Neural progenitor cell (in vitro differentiated cells): ENCODE measurements around the gene GPR26. TPM values are rescaled to one million over a fixed set of nuclear protein-coding genes. Genes with fewer than 3 reads are reported as not detected.

Source experiments
- DNase-seq: peaks from one replicate; pipeline ENCODE4 v3.0.0-alpha.2; 2016; ENCODE audit warnings: low spot score
- H2AFZ ChIP-seq: fragments of 200-600 bp; sonication (generic); replicated peaks from 2 replicates; pipeline ENCODE4 v1.6.1; 2016; ENCODE audit warnings: antibody characterized with exemption
- H3F3A ChIP-seq: fragments of 200-600 bp; sonication (generic); 2 replicates; pipeline ENCODE4 v1.6.1; 2016; ENCODE audit warnings: antibody characterized with exemption, low read depth
- H3K27ac ChIP-seq: fragments of 200-600 bp; sonication (generic); 2 replicates; pipeline ENCODE4 v1.5.1; 2016; ENCODE audit warnings: mild to moderate bottlenecking
- H3K27me3 ChIP-seq: fragments of 200-600 bp; sonication (generic); 2 replicates; pipeline ENCODE4 v1.6.1; 2016; ENCODE audit warnings: mild to moderate bottlenecking, moderate library complexity
- H3K36me3 ChIP-seq: fragments of 200-600 bp; sonication (generic); 2 replicates; pipeline ENCODE4 v1.5.1; 2016
- H3K4me1 ChIP-seq: fragments of 200-600 bp; sonication (generic); 2 replicates; pipeline ENCODE4 v1.6.1; 2016; ENCODE audit warnings: mixed run types
- H3K4me2 ChIP-seq: fragments of 200-600 bp; sonication (generic); 2 replicates; pipeline ENCODE4 v1.6.1; 2016
- H3K4me3 ChIP-seq: fragments of 200-600 bp; sonication (generic); 2 replicates; pipeline ENCODE4 v1.5.1; 2016
- H3K79me2 ChIP-seq: fragments of 200-600 bp; sonication (generic); 2 replicates; pipeline ENCODE4 v1.6.1; 2016; ENCODE audit warnings: low read depth
- H3K9ac ChIP-seq: fragments of 200-600 bp; sonication (generic); 2 replicates; pipeline ENCODE4 v1.6.1; 2016
- H3K9me3 ChIP-seq: fragments of 200-600 bp; sonication (generic); 2 replicates; pipeline ENCODE4 v1.5.1; 2016; ENCODE audit warnings: low read depth
- H4K20me1 ChIP-seq: fragments of 200-600 bp; sonication (generic); 2 replicates; pipeline ENCODE4 v1.6.1; 2016; ENCODE audit warnings: low read depth
- H3K27ac Mint-ChIP-seq: 3 replicates; pipeline ENCODE4 v1.8.0; 2021; ENCODE audit warnings: mixed read lengths
- H3K27me3 Mint-ChIP-seq: 2 replicates; pipeline ENCODE4 v1.8.0; 2022; ENCODE audit warnings: low read depth, mild to moderate bottlenecking, inconsistent platforms, moderate library complexity, mixed read lengths; ENCODE audit not compliant: insufficient read depth
- H3K36me3 Mint-ChIP-seq: 3 replicates; pipeline ENCODE4 v1.8.0; 2021; ENCODE audit warnings: mixed read lengths
- H3K4me1 Mint-ChIP-seq: 3 replicates; pipeline ENCODE4 v1.8.0; 2021; ENCODE audit warnings: mixed read lengths
- H3K4me3 Mint-ChIP-seq: 3 replicates; pipeline ENCODE4 v1.8.0; 2021; ENCODE audit warnings: mild to moderate bottlenecking, moderate library complexity, mixed read lengths
- H3K9me3 Mint-ChIP-seq: 3 replicates; pipeline ENCODE4 v1.8.0; 2020; ENCODE audit warnings: mixed read lengths
- CTCF ChIP-seq: fragments of 200-600 bp; sonication (generic); IDR thresholded peaks from 2 replicates; pipeline ENCODE4 v1.5.1; 2017; ENCODE audit warnings: antibody characterized with exemption, mild to moderate bottlenecking
- EZH2 ChIP-seq: fragments of 200-600 bp; sonication (generic); IDR thresholded peaks from 2 replicates; pipeline ENCODE4 v1.6.1; 2017; ENCODE audit warnings: antibody characterized with exemption, mild to moderate bottlenecking, moderate library complexity
- EZH2phosphoT487 ChIP-seq: fragments of 200-600 bp; sonication (generic); IDR thresholded peaks from 2 replicates; pipeline ENCODE4 v1.6.1; 2017; ENCODE audit warnings: antibody characterized with exemption
- total RNA-seq: library from RNA; depleted of rRNA; stranded (reverse); fragments of >200 nt; gene quantifications from 2 replicates; pipeline ENCODE4 v1.2.3, GENCODE V29; 2015; ENCODE audit warnings: low replicate concordance

GPR26 gene
- total RNA-seq, 1 donor from 2014 or later: not detected

DNA sequence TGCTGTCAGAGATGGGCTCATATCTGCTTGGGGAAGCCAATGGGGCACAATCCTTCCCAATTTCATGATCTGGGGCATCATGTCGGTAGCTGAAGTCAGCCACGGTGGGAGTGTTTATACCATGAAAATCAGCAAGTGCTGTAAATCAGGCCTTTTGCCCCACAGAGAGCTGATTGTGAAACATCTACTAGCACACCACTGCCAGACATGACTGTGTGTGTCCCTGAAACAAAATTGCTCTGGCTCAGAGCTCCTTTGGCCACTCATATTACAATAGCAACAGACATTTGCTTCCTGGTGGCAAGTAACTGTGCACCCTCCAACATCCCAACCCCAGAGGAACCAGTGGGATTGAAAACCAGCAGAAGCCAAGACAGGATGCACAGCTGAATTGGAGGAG lies 23.7 kb downstream of the GPR26 start:
- H4K20me1 ChIP-seq: no peaks in the 10 kb centered on the region
- H2AFZ ChIP-seq: no peak overlapping the region
- no peaks in the 10 kb centered on the region for H3K79me2 ChIP-seq
- peaks cover 3% of the 10 kb centered on the region for H3K9me3 Mint-ChIP-seq
- no peaks in the 10 kb centered on the region for H3K27me3 ChIP-seq
- TF ChIP-seq EZH2: no peak
- TF ChIP-seq EZH2phosphoT487: no peak
- no peak for TF ChIP-seq CTCF
- H3K27ac Mint-ChIP-seq: no peak overlapping the region
- peaks cover 8% of the 10 kb centered on the region for H3K27me3 Mint-ChIP-seq
- no peaks in the 10 kb centered on the region for H3K4me1 Mint-ChIP-seq
- no peak overlapping the region for H3K4me3 ChIP-seq
- H3K9me3 ChIP-seq: no peaks in the 10 kb centered on the region
- no peak overlapping the region for H3K4me3 Mint-ChIP-seq
- no peak overlapping the region for H3K4me2 ChIP-seq
- DNase-seq: no peak
- no peaks in the 10 kb centered on the region for H3K4me1 ChIP-seq
- H3K9ac ChIP-seq: no peak overlapping the region
- no peak overlapping the region for H3K27ac ChIP-seq
- no peaks in the 10 kb centered on the region for H3K36me3 Mint-ChIP-seq
- H3F3A ChIP-seq: no peaks in the 10 kb centered on the region
- no peaks in the 10 kb centered on the region for H3K36me3 ChIP-seq

- no peaks in the 10 kb centered on the region for H3K4me1 Mint-ChIP-seq
- no peaks in the 10 kb centered on the region for H3K27me3 ChIP-seq
- H4K20me1 ChIP-seq: no peaks in the 10 kb centered on the region
- no peaks in the 10 kb centered on the region for H3F3A ChIP-seq
- H3K4me1 ChIP-seq: no peaks in the 10 kb centered on the region
- H3K27me3 Mint-ChIP-seq: peaks cover 9% of the 10 kb centered on the region
- no peak overlapping the region for H3K27ac ChIP-seq
- no peak overlapping the region for H3K9ac ChIP-seq
- H3K36me3 ChIP-seq: no peaks in the 10 kb centered on the region
- no peak overlapping the region for H3K27ac Mint-ChIP-seq
- H3K79me2 ChIP-seq: no peaks in the 10 kb centered on the region
- no peak overlapping the region for H2AFZ ChIP-seq
- H3K9me3 Mint-ChIP-seq: no peaks in the 10 kb centered on the region
- no peaks in the 10 kb centered on the region for H3K36me3 Mint-ChIP-seq
- no peaks in the 10 kb centered on the region for H3K9me3 ChIP-seq
- H3K4me3 Mint-ChIP-seq: no peak overlapping the region
- H3K4me3 ChIP-seq: no peak overlapping the region
- no peak for TF ChIP-seq CTCF
- no peak for TF ChIP-seq EZH2
- TF ChIP-seq EZH2phosphoT487: no peak
- H3K4me2 ChIP-seq: no peak overlapping the region
- no peak for DNase-seq
Observed at GRCh38 chr10:123703195-123703790, 37.1 kb downstream of the GPR26 start.

DNA sequence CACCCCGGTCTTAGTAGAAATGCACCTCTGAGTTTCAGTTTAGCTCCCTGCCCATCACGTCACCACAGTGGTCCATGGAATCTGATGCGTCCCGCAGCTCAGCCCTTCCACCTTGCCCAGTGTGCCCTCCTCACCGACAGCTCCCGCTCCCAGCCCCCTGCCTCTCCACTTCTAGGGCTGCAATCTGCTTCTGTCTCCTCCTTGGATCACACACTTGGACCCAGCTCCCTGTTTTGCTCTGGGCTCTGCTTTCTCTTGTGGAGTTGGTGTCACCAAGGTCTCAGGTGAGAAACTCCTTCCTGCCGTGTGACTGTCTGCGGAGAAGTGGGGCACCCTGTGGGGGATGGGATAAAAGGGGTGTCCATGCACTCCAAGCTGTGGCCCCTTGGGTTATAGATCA lies 37.9 kb downstream of the GPR26 start:
- Histone ChIP-seq H3K4me1 (no peaks in the 10 kb centered on the region), H3F3A (no peaks in the 10 kb centered on the region), H2AFZ (no peak overlapping the region), H3K36me3 (no peaks in the 10 kb centered on the region), H3K9ac (no peak overlapping the region), H3K9me3 (no peaks in the 10 kb centered on the region), H4K20me1 (no peaks in the 10 kb centered on the region), H3K79me2 (no peaks in the 10 kb centered on the region), H3K27me3 (no peaks in the 10 kb centered on the region), H3K4me3 (no peak overlapping the region), H3K4me2 (no peak overlapping the region), H3K27ac (no peak overlapping the region)
- DNase-seq: no peak
- no peak for TF ChIP-seq EZH2
- TF ChIP-seq CTCF: no peak
- TF ChIP-seq EZH2phosphoT487: no peak
- Mint-ChIP-seq H3K4me1 (no peaks in the 10 kb centered on the region), H3K36me3 (no peaks in the 10 kb centered on the region), H3K9me3 (no peaks in the 10 kb centered on the region), H3K4me3 (no peak overlapping the region), H3K27ac (no peak overlapping the region), H3K27me3 (peaks cover 9% of the 10 kb centered on the region)
